Measurements from ENCODE around the gene C10orf62. TPM values are rescaled to one million over a fixed set of nuclear protein-coding genes. Genes with fewer than 3 reads are reported as not detected.

The C10orf62 gene
- total and polyA plus RNA-seq, 10 of the 15 experiments (the other 5 are each of a cell fraction or from before 2014, with no cell fraction given), result not detected

DNA sequence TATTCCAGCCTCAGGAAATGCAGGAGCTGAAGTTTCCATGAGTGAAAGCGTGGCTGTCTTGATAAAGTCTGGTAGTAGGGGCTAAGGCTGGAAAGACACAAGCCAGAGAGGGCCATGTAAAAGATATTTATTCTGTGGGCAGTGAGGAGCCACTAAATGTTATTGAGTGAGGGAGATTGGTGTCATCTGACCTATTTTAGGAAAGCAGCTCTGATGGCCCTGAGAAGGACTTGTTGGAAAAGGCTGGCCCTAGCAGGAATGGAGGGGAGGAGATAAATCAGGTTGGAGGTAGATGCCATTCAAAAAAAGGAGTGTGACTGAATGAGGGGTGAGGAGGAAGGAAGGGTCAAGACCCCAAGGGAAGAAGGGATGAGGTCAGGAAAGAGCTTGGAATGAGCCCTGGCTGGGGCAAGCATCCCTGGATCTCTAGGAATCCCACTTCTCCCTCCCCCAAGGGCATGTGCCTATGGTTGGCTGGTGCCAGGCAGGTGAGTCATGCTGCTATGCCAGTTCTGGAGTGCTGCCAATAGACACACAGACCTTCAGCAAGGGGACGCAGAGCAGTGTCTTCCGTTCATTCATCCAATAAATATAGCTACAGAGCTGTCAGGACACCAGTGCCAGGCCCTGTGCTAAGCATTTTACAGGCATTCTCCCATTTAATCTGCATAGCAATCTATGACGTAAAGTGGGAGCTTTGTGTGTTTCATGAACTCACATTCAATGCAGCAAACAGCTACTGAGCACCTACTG is 15.0 kb upstream of the C10orf62 start:
- no peaks in the 10 kb centered on the region for H3K79me2 ChIP-seq (ENCODE audit: control insufficient read depth, insufficient read depth, low read length)
- H3K27me3 ChIP-seq (replicated peaks in 1 of 2; ENCODE audit: control insufficient read depth in 2 of 2, insufficient read depth in 2 of 2, low read length in 1 of 2), result no peaks in the 10 kb centered on the region; a peak in 1 of 4 replicates
- ChIA-PET RAD21 (ENCODE audit: unreplicated experiment) (no interaction called here), SMC1A (ENCODE audit: uncharacterized antibody, unreplicated experiment) (interaction anchor here (0.7 kb wide), 1 partner anchor 14 kb away, joined by 3 read pairs; no protein-coding TSS in a partner anchor), POLR2A (no interaction called here), CTCF (interaction anchor here (0.8 to 1.9 kb wide), 6 partner anchors 23 to 103 kb away, joined by 3 to 7 read pairs (median 4); no protein-coding TSS in a partner anchor)
- 55% methylated on average over 4 of the region's 4 CpGs for WGBS (ENCODE audit: insufficient coverage, insufficient replicate concordance, low lambda C conversion rate, missing lambda C conversion rate)
- no peak overlapping the region for H3K9ac ChIP-seq (ENCODE audit: control insufficient read depth, insufficient read depth, low read length)
- H2AFZ ChIP-seq (ENCODE audit: control insufficient read depth, low read depth, low read length), result no peak overlapping the region
- no peaks in the 10 kb centered on the region for H3K4me1 ChIP-seq (ENCODE audit: control insufficient read depth, insufficient read depth, low read length)
- no peaks in the 10 kb centered on the region for H3K36me3 ChIP-seq (ENCODE audit: control insufficient read depth in 2 of 2, insufficient read depth in 2 of 2, low read length in 1 of 2)
- in situ Hi-C loops (cut with MboI), result no loop called here
- intact Hi-C loops (cut with micrococcal nuclease; ENCODE audit: unreplicated experiment), result no loop called here
- TF ChIP-seq ZNF622 (IDR thresholded peaks at IDR 0.05) (no peak), STAT1 (conservative IDR thresholded peaks at IDR 0.05) (no peak), NFXL1 (IDR thresholded peaks at IDR 0.05; ENCODE audit: borderline replicate concordance) (no peak), RB1 (IDR thresholded peaks at IDR 0.05; ENCODE audit: borderline replicate concordance) (no peak)
- DNase-seq (ENCODE audit: low read depth, low spot score) (no peak), ATAC-seq (no peak), FAIRE-seq (no peak)
- H3K27ac ChIP-seq (ENCODE audit: control insufficient read depth, insufficient read depth), result no peak overlapping the region
- no peak overlapping the region for H3K4me2 ChIP-seq (ENCODE audit: control insufficient read depth, insufficient read depth)
- H4K20me1 ChIP-seq (ENCODE audit: control insufficient read depth, insufficient read depth), result no peaks in the 10 kb centered on the region
- no peaks in the 10 kb centered on the region for H3K9me3 ChIP-seq (replicated peaks; ENCODE audit: control insufficient read depth, insufficient read depth, low read length)
- H3K4me3 ChIP-seq, result no peak overlapping the region
- BruUV-seq (replicated peaks), result no TSS peak

DNA sequence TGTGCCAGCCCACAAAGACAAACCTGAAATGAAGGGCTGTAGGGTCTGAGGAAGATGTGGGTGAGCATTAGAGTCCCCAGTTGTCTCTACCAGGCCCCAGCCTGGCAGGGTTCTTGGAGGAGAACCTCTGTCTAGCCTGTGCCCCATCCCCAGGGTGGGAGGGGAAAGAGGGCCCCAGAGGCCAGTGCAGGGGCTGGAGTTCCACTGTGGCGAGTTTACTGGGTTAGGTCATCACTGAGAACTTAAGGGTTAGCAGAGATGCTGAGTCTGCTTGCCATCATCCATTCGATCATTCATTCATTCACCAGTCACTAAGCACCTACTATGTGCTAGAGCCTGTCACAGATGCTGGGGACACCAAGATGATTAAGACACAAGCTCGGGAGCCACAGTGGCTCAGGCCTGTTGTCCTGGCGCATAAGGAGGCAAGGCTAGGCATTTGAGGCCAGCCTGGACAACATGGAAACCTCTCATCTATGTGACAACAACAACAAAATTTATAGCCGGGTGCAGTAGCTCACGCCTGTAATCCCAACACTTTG is 14.3 kb upstream of the C10orf62 start:
- H3K4me1 ChIP-seq (ENCODE audit: control insufficient read depth, insufficient read depth, low read length), result no peaks in the 10 kb centered on the region
- POLR2A ChIA-PET, result interaction anchor here (0.6 kb wide), 1 partner anchor 43 kb away, joined by 8 read pairs; no protein-coding TSS in a partner anchor
- H3K4me3 ChIP-seq, result no peak overlapping the region
- no peaks in the 10 kb centered on the region for H3K9me3 ChIP-seq (replicated peaks; ENCODE audit: control insufficient read depth, insufficient read depth, low read length)
- BruUV-seq (replicated peaks), result no TSS peak
- SMC1A ChIA-PET (ENCODE audit: uncharacterized antibody, unreplicated experiment), result no interaction called here
- 38% methylated on average over 6 of the region's 6 CpGs for WGBS (ENCODE audit: insufficient coverage, insufficient replicate concordance, low lambda C conversion rate, missing lambda C conversion rate)
- intact Hi-C loops (cut with micrococcal nuclease; ENCODE audit: unreplicated experiment), result no loop called here
- no peaks in the 10 kb centered on the region for H3K36me3 ChIP-seq (ENCODE audit: control insufficient read depth in 2 of 2, insufficient read depth in 2 of 2, low read length in 1 of 2)
- H2AFZ ChIP-seq (ENCODE audit: control insufficient read depth, low read depth, low read length), result no peak overlapping the region
- no peak for DNase-seq (ENCODE audit: low read depth, low spot score)
- in situ Hi-C loops (cut with MboI), result no loop called here
- no peak for FAIRE-seq
- no peak overlapping the region for H3K27ac ChIP-seq (ENCODE audit: control insufficient read depth, insufficient read depth)
- no peaks in the 10 kb centered on the region; a peak in 1 of 4 replicates for H3K27me3 ChIP-seq (replicated peaks in 1 of 2; ENCODE audit: control insufficient read depth in 2 of 2, insufficient read depth in 2 of 2, low read length in 1 of 2)
- no peak for ATAC-seq
- H4K20me1 ChIP-seq (ENCODE audit: control insufficient read depth, insufficient read depth), result no peaks in the 10 kb centered on the region
- RAD21 ChIA-PET (ENCODE audit: unreplicated experiment), result no interaction called here
- CTCF ChIA-PET, result interaction anchor here (0.8 to 1.9 kb wide), 6 partner anchors 23 to 102 kb away, joined by 3 to 7 read pairs (median 4); no protein-coding TSS in a partner anchor
- H3K9ac ChIP-seq (ENCODE audit: control insufficient read depth, insufficient read depth, low read length), result no peak overlapping the region
- no peaks in the 10 kb centered on the region for H3K79me2 ChIP-seq (ENCODE audit: control insufficient read depth, insufficient read depth, low read length)
- no peak overlapping the region for H3K4me2 ChIP-seq (ENCODE audit: control insufficient read depth, insufficient read depth)
- TF ChIP-seq HCFC1 (IDR thresholded peaks at IDR 0.05; ENCODE audit: low read length) (no peak), PML (IDR thresholded peaks at IDR 0.05; ENCODE audit: low read length) (no peak), HDGF (IDR thresholded peaks at IDR 0.05) (no peak), SMC3 (IDR thresholded peaks at IDR 0.05; ENCODE audit: borderline replicate concordance, low read length) (no peak), TBL1XR1 (IDR thresholded peaks at IDR 0.05; ENCODE audit: low read depth, low read length) (no peak), RUNX3 (IDR thresholded peaks at IDR 0.05; ENCODE audit: low read length) (no peak), ZZZ3 (IDR thresholded peaks at IDR 0.05; ENCODE audit: control insufficient read depth, insufficient read length, low read depth) (no peak), CREM (IDR thresholded peaks at IDR 0.05; ENCODE audit: low read depth) (no peak), KLF5 (IDR thresholded peaks at IDR 0.05; ENCODE audit: partially characterized antibody) (no peak), MXI1 (IDR thresholded peaks at IDR 0.05; ENCODE audit: low read depth, low read length) (no peak), ZNF384 (IDR thresholded peaks at IDR 0.05; ENCODE audit: borderline replicate concordance, low read depth, low read length) (no peak)
- TF ChIP-seq, protein P1, sequence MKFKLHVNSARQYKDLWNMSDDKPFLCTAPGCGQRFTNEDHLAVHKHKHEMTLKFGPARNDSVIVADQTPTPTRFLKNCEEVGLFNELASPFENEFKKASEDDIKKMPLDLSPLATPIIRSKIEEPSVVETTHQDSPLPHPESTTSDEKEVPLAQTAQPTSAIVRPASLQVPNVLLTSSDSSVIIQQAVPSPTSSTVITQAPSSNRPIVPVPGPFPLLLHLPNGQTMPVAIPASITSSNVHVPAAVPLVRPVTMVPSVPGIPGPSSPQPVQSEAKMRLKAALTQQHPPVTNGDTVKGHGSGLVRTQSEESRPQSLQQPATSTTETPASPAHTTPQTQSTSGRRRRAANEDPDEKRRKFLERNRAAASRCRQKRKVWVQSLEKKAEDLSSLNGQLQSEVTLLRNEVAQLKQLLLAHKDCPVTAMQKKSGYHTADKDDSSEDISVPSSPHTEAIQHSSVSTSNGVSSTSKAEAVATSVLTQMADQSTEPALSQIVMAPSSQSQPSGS (IDR thresholded peaks at IDR 0.05; ENCODE audit: low read length), result no peak
- TF ChIP-seq, protein P2, sequence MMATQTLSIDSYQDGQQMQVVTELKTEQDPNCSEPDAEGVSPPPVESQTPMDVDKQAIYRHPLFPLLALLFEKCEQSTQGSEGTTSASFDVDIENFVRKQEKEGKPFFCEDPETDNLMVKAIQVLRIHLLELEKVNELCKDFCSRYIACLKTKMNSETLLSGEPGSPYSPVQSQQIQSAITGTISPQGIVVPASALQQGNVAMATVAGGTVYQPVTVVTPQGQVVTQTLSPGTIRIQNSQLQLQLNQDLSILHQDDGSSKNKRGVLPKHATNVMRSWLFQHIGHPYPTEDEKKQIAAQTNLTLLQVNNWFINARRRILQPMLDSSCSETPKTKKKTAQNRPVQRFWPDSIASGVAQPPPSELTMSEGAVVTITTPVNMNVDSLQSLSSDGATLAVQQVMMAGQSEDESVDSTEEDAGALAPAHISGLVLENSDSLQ (IDR thresholded peaks at IDR 0.05), result no peak
